HFF-Myc (cell line): ENCODE data around the gene USP44.

Experiments
- DNase-seq: peaks from one replicate; pipeline ENCODE4 v3.0.0-alpha.2; 2011; ENCODE audit warnings: low read depth; ENCODE audit errors: extremely low read depth
- H3K4me3 ChIP-seq: replicated peaks from 2 replicates; pipeline ENCODE4 v1.5.1; 2011; ENCODE audit warnings: low read depth, mild to moderate bottlenecking, control low read depth, low read length
- CTCF ChIP-seq: IDR thresholded peaks from 2 replicates; pipeline ENCODE4 v1.5.1; 2012; ENCODE audit warnings: mild to moderate bottlenecking, low read depth, low read length, control low read depth; ENCODE audit errors: missing control alignments

USP44 gene

DNA sequence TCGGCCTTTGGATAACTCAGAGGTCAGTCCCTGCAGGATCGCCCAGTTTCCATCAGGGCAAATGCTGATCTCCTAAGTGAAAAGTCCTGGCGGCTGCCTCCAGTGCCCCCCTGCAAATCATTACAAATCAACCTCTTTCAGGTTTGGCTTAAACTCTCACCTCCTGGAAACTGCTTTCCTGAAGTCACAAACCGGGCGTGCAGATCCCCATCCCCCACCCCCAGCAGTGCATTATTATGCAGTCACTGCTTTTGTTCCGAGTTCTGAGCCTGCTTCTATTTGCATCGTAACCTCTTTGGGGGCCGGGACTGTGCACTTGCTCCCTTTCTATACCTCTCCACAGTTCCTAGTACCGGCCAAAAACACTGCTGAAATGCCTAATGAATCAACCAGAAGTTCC lies at the start of gene USP44:
USP44 (minus strand) TSS at position 172 of the 400 bp plus-strand sequence. CDS start 17,220 bp downstream, outside the sequence.
- no peak for DNase-seq
- no peak within 1 kb of the TSS for H3K4me3 ChIP-seq
- no peak for TF ChIP-seq CTCF

DNA sequence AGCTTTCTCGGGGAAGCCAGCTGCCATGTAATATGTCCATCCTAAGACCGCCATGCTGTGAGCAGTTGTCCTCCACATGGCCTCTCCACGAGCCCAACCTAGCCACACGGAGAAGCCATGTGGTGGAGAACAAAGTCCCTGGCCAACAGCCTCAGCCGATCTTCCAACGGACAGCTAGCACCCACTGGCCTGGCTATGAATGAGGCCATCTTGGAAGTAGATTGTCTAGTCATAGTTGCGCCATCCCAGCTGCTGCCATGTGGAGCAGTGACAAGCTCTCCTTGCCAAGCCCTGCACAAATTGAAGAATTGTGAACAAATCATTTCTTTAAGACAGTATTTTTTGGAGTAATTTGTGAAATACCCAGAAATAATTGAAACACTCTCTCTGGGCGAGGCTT lies 49.3 kb upstream of the USP44 start:
- no peak for TF ChIP-seq CTCF
- no peak for DNase-seq
- H3K4me3 ChIP-seq: no peak overlapping the region

DNA sequence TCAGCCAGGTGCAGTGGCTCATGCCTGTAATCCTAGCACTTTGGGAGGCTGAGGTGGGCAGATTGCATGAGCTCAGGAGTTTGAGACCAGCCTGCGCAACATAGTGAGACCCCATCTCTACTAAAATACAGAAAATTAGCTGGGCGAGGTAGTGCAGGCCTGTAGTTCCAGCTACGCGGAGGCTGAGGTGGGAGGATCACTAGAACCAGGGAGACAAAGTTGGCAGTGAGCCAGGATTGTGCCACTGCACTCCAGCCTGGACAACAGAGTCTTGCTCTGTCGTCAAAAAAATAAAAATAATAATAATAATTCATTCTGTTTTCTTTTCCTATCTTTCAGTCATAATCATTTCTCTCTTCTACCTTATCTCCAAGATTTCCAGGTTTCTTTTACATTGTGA lies 48.6 kb upstream of the USP44 start:
- no peak for TF ChIP-seq CTCF
- no peak overlapping the region for H3K4me3 ChIP-seq
- no peak for DNase-seq

GRCh38 chr12:95594136-95594535 lies 42.9 kb upstream of the USP44 start:
- no peak for TF ChIP-seq CTCF
- no peak overlapping the region for H3K4me3 ChIP-seq
- DNase-seq: no peak

DNA sequence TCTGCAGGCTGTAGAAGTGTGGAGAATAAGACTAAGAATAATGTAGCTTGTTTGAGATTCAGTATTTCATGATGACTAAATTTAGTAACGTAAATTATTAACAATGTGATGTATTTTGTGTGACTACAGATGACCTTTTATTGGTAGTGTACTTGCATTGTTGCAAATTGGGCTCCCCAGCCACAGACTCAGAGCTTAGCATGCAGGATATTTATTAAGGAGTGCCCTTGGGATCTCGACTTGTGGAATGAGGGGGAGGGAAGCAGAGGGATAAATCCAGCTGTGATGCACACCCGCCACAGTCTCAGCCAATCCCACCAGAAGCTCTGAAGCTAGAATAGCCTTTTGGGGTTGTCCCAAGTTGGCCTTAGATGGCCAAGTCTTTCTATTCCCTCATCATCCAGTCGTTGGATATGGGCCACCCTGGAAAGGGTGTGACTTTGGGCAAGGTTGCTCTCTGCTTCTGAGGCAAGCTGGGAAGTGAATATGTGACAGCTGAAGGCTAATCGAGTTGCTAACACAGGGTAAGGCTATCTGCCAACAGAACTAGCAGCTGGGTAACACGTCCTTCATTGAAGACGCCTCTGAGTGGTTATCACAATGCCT lies 42.1 kb upstream of the USP44 start:
- H3K4me3 ChIP-seq: no peak overlapping the region
- no peak for DNase-seq
- no peak for TF ChIP-seq CTCF

- H3K4me3 ChIP-seq: no peak overlapping the region
- DNase-seq: no peak
- TF ChIP-seq CTCF: no peak
These were observed 40.5 kb upstream of the USP44 start for GRCh38 chr12:95591731-95592130.

GRCh38 chr12:95590775-95591174 lies 39.5 kb upstream of the USP44 start:
- no peak for TF ChIP-seq CTCF
- no peak overlapping the region for H3K4me3 ChIP-seq

More at GRCh38 chr12:95590775-95591174, 39.5 kb upstream of the USP44 start:
- DNase-seq: no peak
